HepG2 (cell line): ENCODE data around the gene SPRED2. TPM values are rescaled to one million over a fixed set of nuclear protein-coding genes. Genes with fewer than 3 reads are reported as not detected.
A peak's percentile ranks its signal among the peaks of the same experiment; 100 is the strongest.

ENCODE experiments used
- DZIP1 ChIP-seq: sonication (generic); formaldehyde crosslinking; IDR thresholded peaks from 2 replicates; pipeline ENCODE4 v1.5.0; 2020; ENCODE audit warnings: mild to moderate bottlenecking, missing genetic modification reagents
- FOSL2 ChIP-seq: sonication (generic); formaldehyde crosslinking; IDR thresholded peaks from 2 replicates; pipeline ENCODE4 v1.4.0; 2020; ENCODE audit warnings: missing genetic modification reagents
- KDM2A ChIP-seq: sonication (generic); formaldehyde crosslinking; IDR thresholded peaks from 2 replicates; pipeline ENCODE4 v1.4.0; 2020; ENCODE audit warnings: low read depth, missing genetic modification reagents, borderline replicate concordance
- MAFF ChIP-seq: IDR thresholded peaks from 2 replicates; pipeline ENCODE4 v1.6.1; 2011; ENCODE audit warnings: low read depth, low read length, improper control_type of control experiment
- MED13 ChIP-seq: sonication (generic); formaldehyde crosslinking; IDR thresholded peaks from 2 replicates; pipeline ENCODE4 v1.5.0; 2020; ENCODE audit warnings: missing genetic modification reagents
- MLLT10 ChIP-seq: sonication (generic); formaldehyde crosslinking; IDR thresholded peaks from 2 replicates; pipeline ENCODE4 v1.4.0; 2020; ENCODE audit warnings: missing genetic modification reagents
- MXD3 ChIP-seq: IDR thresholded peaks from 2 replicates; pipeline ENCODE4 v1.6.1; 2016; ENCODE audit warnings: mild to moderate bottlenecking, missing biosample characterization, missing genetic modification reagents
- NFATC3 ChIP-seq: sonication (generic); formaldehyde crosslinking; IDR thresholded peaks from 2 replicates; pipeline ENCODE4 v1.5.1; 2020; ENCODE audit warnings: mild to moderate bottlenecking, missing genetic modification reagents
- RARA ChIP-seq: IDR thresholded peaks from 2 replicates; pipeline ENCODE4 v1.6.1; 2016; ENCODE audit warnings: missing genetic modification reagents, missing compliant biosample characterization
- SMAD3 ChIP-seq: sonication (generic); formaldehyde crosslinking; IDR thresholded peaks from 2 replicates; pipeline ENCODE4 v1.4.0; 2020; ENCODE audit warnings: missing genetic modification reagents
- TEF ChIP-seq: sonication (generic); formaldehyde crosslinking; IDR thresholded peaks from 2 replicates; pipeline ENCODE4 v1.5.0; 2020; ENCODE audit warnings: missing genetic modification reagents
- ZBTB44 ChIP-seq: sonication (generic); formaldehyde crosslinking; IDR thresholded peaks from 2 replicates; pipeline ENCODE4 v1.4.0; 2020; ENCODE audit warnings: missing genetic modification reagents
- ZGPAT ChIP-seq: IDR thresholded peaks from 2 replicates; pipeline ENCODE4 v1.6.1; 2016; ENCODE audit warnings: mild to moderate bottlenecking
- ZKSCAN1 ChIP-seq: fragments of 150-350 bp; IDR thresholded peaks from 2 replicates; pipeline ENCODE4 v1.6.1; 2014; ENCODE audit warnings: low read length
- ZNF235 ChIP-seq: sonication (generic); formaldehyde crosslinking; IDR thresholded peaks from 2 replicates; pipeline ENCODE4 v1.8.1; 2023; ENCODE audit warnings: mild to moderate bottlenecking, missing genetic modification reagents, borderline replicate concordance
- ZNF282 ChIP-seq: fragments of 450-650 bp; IDR thresholded peaks from 2 replicates; pipeline ENCODE4 v1.6.1; 2018; ENCODE audit not compliant: partially characterized antibody
- ZNF414 ChIP-seq: sonication (generic); formaldehyde crosslinking; IDR thresholded peaks from 2 replicates; pipeline ENCODE4 v1.5.0; 2020; ENCODE audit warnings: missing genetic modification reagents
- ZNF44 ChIP-seq: sonication (generic); formaldehyde crosslinking; IDR thresholded peaks from 2 replicates; pipeline ENCODE4 v1.5.1; 2020; ENCODE audit warnings: mild to moderate bottlenecking, missing genetic modification reagents
- ZNF597 ChIP-seq: sonication (generic); formaldehyde crosslinking; IDR thresholded peaks from 2 replicates; pipeline ENCODE4 v1.5.0; 2020; ENCODE audit warnings: missing genetic modification reagents
- ZNF709 ChIP-seq: sonication (generic); formaldehyde crosslinking; IDR thresholded peaks from 2 replicates; pipeline ENCODE4 v1.5.0; 2020; ENCODE audit warnings: mild to moderate bottlenecking, missing genetic modification reagents
- polyA plus RNA-seq, 8 experiments: library from polyadenylated mRNA; depleted of rRNA in 3 of 8; stranded (reverse) in 7 of 8; unstranded in 1 of 8; fragments of >200 nt; fragmentation: Illumina TruSeq in 4 of 8; extraction: Trizol in 4 of 8; gene quantifications; 2 replicates each; pipeline versions ENCODE4 v1.2.1 to v1.2.3, GENCODE V29; 2011 to 2016; ENCODE audit warnings: low read depth in 4 of 8, missing spikeins in 1 of 8, mixed read lengths in 1 of 8; ENCODE audit not compliant: insufficient read depth in 1 of 8
- total RNA-seq, 5 experiments: library from RNA; depleted of rRNA; stranded (reverse); fragments of >200 nt; fragmentation: Illumina TruSeq; extraction: Trizol; gene quantifications; 2 replicates each; pipeline ENCODE4 v1.2.3, GENCODE V29; 2016; ENCODE audit warnings: low read depth in 1 of 5

The SPRED2 gene
- total and polyA plus RNA-seq, 2 of the 13 experiments (the other 11 are each of a cell fraction or from before 2014, with no cell fraction given): 13.0 to 37.0 TPM

GRCh38 chr2:65300761-65301711 lies 131.4 kb downstream of the SPRED2 start (continued):
- TF ChIP-seq DZIP1 (no peak), NFATC3 (CRISPR knock-in tag) (no peak), ZBTB44 (CRISPR knock-in tag) (0 out of 2 replicates have a peak, but pooled peaks have one; percentile 62), ZGPAT (CRISPR knock-in tag) (peak; percentile 71), ZNF709 (peak; percentile 33; the same call in 1 of the 2 replicates), MAFF (no peak), MLLT10 (CRISPR knock-in tag) (no peak), ZNF597 (CRISPR knock-in tag) (no peak), ZKSCAN1 (0 out of 2 replicates have a peak, but pooled peaks have one; percentile 13), ZNF282 (no peak), RARA (CRISPR knock-in tag) (peak; percentile 75), MED13 (CRISPR knock-in tag) (peak; percentile 62; the same call in 1 of the 2 replicates), SMAD3 (CRISPR knock-in tag) (peak; percentile 80), ZNF235 (no peak), TEF (CRISPR knock-in tag) (no peak), MXD3 (CRISPR knock-in tag) (no peak), ZNF44 (CRISPR knock-in tag) (no peak), KDM2A (CRISPR knock-in tag) (0 out of 2 replicates have a peak, but pooled peaks have one; percentile 55), ZNF414 (CRISPR knock-in tag) (peak; percentile 96), FOSL2 (peak; percentile 87)
